ENCODE results near the gene VAT1L.

The VAT1L gene

GRCh38 chr16:77874347-77874746 is 86.0 kb downstream of the VAT1L start:
- no peak for DNase-seq

- no peak for DNase-seq
Measured at GRCh38 chr16:77876776-77877175, 88.4 kb downstream of the VAT1L start.

DNA sequence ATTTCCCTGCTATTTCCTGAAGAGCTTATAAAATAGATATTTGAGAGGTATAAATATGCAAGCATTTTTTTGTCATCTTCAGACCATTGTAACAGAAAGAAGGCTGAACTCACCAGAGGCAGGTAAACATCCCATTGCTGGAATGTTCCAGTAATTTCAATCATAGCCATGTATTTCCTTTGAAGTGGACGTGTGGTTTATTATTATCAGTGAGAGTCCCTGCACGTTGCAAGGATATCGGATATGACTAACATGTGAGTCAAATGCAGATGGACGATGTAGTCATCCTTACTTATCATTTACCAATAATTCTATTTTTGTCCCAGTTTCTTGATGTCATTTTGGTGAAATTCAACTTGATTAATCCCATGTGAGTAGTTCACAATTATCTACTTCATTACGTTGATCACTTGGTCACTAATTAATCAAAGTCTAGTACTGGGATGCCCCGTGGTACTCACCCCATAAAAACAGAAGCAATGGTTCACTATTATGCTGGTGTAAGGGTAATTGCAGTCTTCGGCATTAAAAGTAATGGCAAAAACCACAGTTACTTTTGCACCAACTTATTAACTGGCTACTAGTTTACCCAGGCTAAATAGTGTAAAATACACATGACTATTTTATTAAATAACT is 89.5 kb downstream of the VAT1L start:
- DNase-seq: no peak

DNA sequence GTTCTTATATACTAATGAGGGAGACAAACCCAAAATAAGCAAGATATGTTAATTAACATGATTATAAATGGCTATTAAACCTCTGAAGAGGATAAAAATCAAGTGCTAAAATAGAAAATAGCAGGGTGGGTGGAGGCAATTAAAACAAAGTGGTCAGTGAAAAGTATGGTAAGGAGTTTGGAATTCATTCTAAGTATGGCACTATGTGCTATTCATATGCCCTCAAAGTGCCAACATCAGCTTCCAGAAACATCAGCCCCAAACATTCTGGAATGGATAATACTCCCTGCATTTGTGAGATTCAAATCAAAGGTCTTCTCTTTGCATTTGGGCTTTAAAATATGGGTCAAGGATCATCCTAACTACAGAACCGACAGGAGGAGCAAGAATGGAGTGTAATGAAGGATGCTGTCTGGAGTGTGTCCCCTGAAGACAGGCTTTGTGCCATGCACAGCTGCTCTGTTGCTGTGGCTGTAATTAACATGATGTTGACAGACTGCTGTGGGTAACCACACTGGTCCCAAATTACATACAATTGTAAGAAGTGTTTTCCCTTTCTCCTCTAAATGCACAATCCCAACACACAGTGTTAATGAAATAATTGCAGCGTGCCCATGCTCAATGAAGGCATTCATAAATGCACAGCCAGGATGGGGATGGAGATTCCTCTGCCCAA is 93.1 kb downstream of the VAT1L start:
- no peak for DNase-seq

DNA sequence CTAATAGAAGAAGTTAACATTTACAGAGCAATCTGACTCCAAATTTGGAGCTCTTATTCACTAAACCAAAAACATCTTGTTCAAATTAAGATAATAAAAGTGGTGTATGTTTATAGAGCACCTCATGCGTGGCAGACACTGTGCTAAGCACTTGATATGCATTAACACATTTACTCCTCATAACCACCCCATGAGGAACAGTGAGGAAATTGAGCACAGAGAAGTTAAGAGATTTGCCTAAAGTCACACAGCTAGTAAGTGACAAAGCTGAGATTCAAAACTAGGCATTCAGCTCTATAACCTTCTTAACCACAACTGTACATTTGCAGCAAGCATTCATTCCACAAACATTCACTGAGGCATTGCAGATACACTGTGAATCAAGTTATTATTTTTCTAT is 94.0 kb downstream of the VAT1L start:
- DNase-seq: no peak

- no peak for DNase-seq
Measured at GRCh38 chr16:77885571-77886295, 97.4 kb downstream of the VAT1L start.

- no peak for DNase-seq
Measured at GRCh38 chr16:77888871-77889270, 100.5 kb downstream of the VAT1L start.

- no peak for DNase-seq
Measured at GRCh38 chr16:77890075-77890474, 101.7 kb downstream of the VAT1L start.

DNA sequence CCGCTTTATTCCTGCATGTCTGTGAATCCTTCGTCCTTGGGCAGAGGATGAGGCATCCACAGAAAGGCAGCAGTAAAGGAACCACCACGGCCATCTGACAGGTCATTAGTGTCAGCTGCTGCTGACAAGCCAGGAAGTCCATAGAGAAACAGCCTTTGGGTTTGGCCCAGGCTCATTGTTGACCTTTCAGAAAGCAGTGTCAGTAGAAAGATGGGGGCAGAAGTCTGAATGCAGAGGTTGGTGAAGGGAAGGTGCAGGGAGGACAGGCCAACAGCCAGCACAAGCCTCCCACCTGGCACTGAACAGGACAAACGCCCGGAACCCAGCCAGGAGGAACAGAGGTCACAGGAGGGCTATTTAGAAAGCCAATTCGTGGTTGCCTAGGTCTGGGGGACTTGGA is 105.8 kb downstream of the VAT1L start:
- DNase-seq: no peak

GRCh38 chr16:77895962-77896361 is 107.6 kb downstream of the VAT1L start:
- DNase-seq: no peak

DNA sequence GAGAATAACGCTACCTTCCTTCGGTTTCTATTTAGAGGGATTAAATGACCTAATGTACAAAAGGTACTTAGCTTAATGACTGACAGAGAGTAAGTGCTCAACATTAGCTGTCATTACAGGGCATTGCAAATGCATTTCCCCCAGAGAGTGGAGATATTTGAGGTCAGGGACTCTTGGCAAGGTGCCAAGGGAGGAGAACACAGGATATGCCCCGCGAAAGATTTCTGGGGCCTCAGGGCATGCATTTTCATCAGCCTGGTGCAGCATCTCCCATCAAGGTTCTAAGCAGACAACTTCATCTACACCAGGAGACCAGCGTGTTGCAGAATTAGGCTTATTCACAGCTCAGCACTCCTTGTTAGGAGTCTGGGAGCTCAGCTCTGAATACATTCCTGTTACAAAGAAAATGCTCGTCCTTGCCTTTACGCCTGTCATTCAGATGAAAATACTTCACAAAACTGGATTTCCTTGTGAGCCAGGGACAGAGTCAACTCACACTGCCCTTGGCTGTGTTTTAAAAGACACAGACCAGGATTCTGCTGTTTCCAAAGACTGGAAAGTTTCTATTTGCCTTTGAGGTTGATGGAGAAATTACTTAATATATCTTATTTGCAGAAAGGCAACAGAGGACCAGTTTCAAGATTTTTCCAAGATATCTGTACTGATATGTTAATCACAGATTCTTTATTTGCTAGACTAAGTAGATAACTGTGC is 108.2 kb downstream of the VAT1L start:
- peak; percentile 68 for DNase-seq

DNA sequence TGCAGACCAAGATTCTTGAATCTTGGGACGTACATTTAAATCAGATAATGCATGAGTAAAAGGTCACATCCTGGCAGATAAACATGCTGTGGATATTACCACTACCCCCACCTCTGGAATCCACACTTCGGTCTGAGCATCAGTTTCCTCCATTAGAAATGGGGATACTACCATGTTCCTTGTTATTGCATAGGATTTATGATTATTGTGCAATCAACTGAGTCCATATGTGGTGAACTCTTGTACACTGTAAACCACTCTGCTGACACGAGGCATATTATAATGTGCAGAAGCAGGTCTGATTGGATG is 108.7 kb downstream of the VAT1L start:
- no peak for DNase-seq

DNA sequence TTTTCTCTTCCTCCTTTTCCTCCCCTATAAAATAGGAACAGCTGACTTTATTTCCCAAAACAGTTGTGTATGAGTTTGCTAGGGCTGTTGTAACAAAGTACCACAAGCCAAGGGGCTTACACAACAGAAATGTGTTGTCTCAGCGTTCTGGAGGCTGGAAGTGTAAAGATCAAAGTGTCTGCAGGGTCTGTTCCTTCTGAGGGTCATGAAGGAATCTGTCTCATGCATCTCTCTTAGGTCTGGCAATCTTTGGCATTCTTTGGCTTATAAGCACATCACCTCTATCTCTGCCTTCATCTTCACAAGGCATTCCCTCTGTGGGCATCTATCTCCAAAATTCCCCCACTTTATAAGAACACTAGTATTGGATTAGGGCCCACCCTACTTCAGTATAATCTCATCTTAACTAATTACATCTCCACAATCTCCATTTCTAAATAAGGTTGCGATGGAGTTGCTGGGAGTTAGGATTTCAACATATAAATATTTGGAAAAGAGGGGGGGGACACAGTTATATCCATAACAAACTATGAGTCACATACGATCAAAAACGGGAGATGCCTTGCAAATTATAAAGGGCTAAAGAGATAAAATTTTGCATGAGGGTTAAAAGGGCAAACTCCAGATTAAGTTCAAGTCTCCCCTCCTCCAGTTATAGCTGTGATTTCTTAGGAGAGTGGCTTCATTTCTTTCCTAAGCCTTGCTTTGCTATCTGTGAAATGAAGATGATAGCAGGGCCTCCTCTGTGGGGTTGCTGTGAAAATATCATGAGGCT is 109.7 kb downstream of the VAT1L start:
- no peak for DNase-seq

- no peak for DNase-seq
Measured at GRCh38 chr16:77898671-77899211, 110.4 kb downstream of the VAT1L start.

DNA sequence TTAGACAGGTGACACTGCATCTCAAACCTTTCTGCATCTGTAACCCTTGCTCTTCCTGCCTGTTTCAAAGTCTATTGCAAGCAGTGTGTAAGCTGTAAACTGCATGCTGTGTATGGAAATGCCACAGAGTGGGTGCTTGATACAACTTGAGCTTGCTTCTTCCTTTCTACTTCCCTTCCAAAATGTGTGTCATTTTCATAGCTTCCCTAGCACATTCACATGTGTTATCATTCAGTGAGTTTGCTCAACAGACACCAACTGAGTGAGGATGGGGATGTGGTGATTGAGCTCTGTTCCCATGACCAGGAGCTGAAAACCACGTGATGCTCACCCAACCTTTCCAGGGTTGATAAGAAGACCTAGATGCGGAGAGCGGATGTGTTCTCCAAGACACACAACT is 111.1 kb downstream of the VAT1L start:
- no peak for DNase-seq

DNA sequence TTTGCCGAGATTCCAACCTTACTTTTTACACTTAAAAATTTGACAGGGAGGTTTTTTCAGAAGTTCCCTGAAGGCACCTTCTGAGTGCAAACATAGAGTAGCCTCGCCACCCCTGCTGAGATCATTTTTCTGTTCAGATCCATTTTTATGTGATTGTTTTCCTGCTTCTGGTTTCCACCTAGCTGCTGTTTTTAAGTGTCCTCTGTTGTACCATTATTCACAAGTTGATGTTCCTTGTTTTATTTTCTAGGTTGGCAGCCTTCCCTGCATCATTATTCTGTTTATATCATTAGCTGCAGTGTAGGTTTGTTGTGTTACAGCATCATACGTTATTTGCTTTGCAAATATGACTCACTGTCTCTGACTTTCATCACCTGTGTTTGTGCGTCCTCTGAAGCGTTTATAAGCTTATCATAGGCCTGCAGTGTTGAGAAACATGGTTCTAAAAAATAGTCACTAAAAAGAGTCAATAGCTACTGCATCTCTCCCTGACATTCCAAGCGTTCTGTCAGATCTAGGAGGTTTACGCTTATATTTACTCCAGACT is 117.1 kb downstream of the VAT1L start:
- DNase-seq: no peak

DNA sequence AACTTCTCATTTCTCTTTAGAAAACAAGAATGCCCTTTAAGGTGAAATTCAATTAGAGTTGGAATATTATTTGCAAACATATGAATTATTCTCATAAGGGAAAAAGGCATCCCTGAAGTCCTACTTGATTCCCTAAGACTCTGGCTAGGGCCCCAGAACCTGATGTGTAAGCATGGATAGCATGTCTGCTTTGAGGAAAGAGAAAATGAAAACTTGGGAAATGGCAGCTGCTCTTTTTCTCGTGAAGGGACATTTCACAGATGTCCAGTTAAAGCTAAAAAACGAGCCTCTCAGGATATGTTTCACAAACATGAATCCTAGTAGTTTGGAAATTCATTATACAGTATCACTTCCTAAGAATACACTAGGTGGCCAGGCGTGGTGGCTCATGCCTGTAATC is 121.7 kb downstream of the VAT1L start:
- no peak for DNase-seq

- no peak for DNase-seq
Measured at GRCh38 chr16:77912617-77913016, 124.3 kb downstream of the VAT1L start.

DNA sequence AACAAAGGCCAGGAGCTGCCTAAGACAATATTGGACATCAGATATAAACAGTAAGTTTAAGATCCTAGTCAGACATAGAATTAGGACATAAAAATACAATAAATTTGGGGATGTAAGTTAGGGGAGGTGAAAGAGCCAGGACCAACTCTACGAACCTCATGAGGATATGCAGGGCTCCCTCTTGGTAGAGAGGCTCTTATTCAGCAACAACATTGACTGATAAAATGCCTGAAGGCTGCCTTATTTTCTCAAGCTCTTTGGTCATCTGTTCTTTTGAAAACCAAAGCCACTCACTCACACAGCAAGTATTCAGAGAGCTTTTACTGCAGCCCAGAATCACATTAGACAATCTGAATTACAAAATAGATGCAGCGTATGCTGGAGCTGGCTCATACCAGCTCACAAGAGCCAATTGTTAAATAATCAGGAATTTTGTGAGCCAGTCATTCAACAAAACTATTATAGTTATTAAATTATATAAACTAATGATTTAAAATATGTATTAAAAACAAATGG is 125.4 kb downstream of the VAT1L start:
- DNase-seq: no peak

GRCh38 chr16:77916111-77916510 is 127.7 kb downstream of the VAT1L start:
- no peak for DNase-seq

DNA sequence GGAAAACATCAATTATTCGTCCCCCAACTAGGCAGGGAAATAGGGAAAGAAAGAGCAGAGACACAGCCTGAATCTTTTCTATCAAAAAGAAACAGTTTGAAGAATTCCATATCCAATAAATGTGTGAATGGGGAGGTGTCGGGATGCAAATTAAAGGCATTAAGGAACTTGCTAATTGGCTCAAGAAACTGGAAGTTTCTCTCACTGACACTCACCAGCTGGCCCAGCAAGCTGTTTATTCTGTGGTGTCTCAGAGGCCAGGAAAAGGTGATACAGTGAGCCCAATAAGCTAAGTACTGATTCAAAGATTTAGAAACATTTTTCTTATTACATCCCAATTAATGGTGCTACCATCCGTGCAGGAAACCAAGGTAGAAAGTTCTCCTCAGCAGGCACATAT is 129.6 kb downstream of the VAT1L start:
- no peak for DNase-seq
